ENCODE measurements around the gene INPP5D.

Gene INPP5D

DNA sequence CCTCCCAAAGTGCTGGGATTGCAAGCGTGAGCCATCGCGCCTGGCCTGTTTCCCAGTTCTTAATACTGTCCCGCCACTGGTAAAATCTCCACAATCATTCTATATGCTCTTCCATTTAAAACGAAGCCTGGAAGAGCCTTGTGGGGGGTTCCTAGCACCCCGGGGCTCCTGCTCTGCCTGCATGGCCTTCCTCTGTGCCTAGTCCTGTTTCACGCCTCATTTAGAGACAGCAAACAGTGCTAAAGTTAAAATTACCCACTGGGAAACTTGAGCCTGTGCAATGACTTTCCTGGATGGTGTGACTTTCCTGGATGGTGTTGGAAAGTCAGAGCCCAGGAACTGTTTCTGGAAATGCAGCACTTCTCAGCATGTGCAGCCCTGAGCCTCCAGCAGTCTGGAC is 55.0 kb downstream of the INPP5D start:
- peaks cover 29% of the 10 kb centered on the region for H4K20me1 ChIP-seq (ENCODE audit: insufficient read depth, low read length)

DNA sequence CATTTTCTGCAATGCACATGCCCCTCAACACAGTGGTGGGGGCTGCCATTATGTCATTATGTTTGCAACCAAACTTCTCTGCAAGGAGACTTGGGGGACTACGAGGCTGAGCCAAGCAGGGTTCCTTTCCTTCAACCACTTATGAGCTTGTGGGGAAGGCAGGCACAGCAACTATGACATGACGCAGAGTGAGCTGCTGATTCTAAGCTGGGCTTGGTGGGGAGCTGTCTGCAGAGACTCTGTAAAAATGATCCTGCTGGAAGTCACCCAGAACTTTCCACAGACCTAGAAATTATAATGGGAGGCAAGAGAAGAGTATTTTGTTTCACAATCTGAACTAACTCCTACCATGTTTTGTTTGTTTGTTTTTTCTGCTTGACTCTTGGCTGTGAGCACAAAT is 55.6 kb downstream of the INPP5D start:
- H3K27ac ChIP-seq (ENCODE audit: low read length) = no peak overlapping the region
- no peak overlapping the region for H3K9ac ChIP-seq (ENCODE audit: low read length)
- H3K4me3 ChIP-seq (ENCODE audit: low read length) = no peak overlapping the region
- H2AFZ ChIP-seq (ENCODE audit: low read depth, low read length) = no peak overlapping the region
- H3K4me2 ChIP-seq (ENCODE audit: low read length) = no peak overlapping the region
- no peak for TF ChIP-seq EZH2phosphoT487 (IDR thresholded peaks at IDR 0.05; ENCODE audit: low read depth)
- TF ChIP-seq, protein P1, sequence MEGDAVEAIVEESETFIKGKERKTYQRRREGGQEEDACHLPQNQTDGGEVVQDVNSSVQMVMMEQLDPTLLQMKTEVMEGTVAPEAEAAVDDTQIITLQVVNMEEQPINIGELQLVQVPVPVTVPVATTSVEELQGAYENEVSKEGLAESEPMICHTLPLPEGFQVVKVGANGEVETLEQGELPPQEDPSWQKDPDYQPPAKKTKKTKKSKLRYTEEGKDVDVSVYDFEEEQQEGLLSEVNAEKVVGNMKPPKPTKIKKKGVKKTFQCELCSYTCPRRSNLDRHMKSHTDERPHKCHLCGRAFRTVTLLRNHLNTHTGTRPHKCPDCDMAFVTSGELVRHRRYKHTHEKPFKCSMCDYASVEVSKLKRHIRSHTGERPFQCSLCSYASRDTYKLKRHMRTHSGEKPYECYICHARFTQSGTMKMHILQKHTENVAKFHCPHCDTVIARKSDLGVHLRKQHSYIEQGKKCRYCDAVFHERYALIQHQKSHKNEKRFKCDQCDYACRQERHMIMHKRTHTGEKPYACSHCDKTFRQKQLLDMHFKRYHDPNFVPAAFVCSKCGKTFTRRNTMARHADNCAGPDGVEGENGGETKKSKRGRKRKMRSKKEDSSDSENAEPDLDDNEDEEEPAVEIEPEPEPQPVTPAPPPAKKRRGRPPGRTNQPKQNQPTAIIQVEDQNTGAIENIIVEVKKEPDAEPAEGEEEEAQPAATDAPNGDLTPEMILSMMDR (IDR thresholded peaks at IDR 0.05; ENCODE audit: low read depth, low read length) = no peak
- H3K27me3 ChIP-seq (ENCODE audit: low read depth, low read length) = no peaks in the 10 kb centered on the region
- H3K79me2 ChIP-seq (ENCODE audit: low read length) = peaks cover 96% of the 10 kb centered on the region
- peaks cover 35% of the 10 kb centered on the region for H3K36me3 ChIP-seq (replicated peaks; ENCODE audit: low read depth, low read length)
- H3K4me1 ChIP-seq (ENCODE audit: low read length) = no peaks in the 10 kb centered on the region
- H4K20me1 ChIP-seq (ENCODE audit: insufficient read depth, low read length) = peaks cover 29% of the 10 kb centered on the region
- H3K9me3 ChIP-seq (ENCODE audit: insufficient read depth, low read length) = no peaks in the 10 kb centered on the region

More for the DNA sequence above, 55.0 kb downstream of the INPP5D start:
- Histone ChIP-seq H3K79me2 (ENCODE audit: low read length) (peaks cover 97% of the 10 kb centered on the region), H3K4me1 (ENCODE audit: low read length) (no peaks in the 10 kb centered on the region), H3K9ac (ENCODE audit: low read length) (no peak overlapping the region), H3K27me3 (ENCODE audit: low read depth, low read length) (no peaks in the 10 kb centered on the region), H3K4me3 (ENCODE audit: low read length) (no peak overlapping the region), H3K27ac (ENCODE audit: low read length) (no peak overlapping the region), H2AFZ (ENCODE audit: low read depth, low read length) (no peak overlapping the region), H3K4me2 (ENCODE audit: low read length) (no peak overlapping the region), H3K9me3 (ENCODE audit: insufficient read depth, low read length) (no peaks in the 10 kb centered on the region), H3K36me3 (replicated peaks; ENCODE audit: low read depth, low read length) (peaks cover 32% of the 10 kb centered on the region)
- TF ChIP-seq, protein P1 (IDR thresholded peaks at IDR 0.05; ENCODE audit: low read depth, low read length) = no peak

DNA sequence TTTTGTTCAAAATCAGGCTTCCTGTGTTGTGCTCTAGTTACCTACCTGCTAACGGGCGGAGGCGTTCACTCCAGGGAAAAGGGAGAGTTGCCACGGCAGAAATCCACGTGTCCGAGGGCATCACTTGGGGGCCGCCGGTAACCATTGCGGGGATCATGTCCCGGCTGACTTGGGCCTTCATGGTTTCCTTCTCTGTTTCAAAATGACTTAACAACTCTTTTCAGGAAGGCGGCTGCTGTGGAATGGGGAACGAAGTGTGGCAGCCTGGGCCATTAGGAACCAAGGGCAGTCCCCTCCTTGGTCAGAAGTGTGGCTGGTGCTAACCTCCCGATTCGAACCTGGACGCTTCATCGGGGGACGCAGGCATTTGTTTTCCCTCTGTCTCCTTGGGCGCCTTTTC is 56.8 kb downstream of the INPP5D start:
- Histone ChIP-seq H3K79me2 (ENCODE audit: low read length) (peaks cover 87% of the 10 kb centered on the region), H3K4me1 (ENCODE audit: low read length) (no peaks in the 10 kb centered on the region), H4K20me1 (ENCODE audit: insufficient read depth, low read length) (peaks cover 25% of the 10 kb centered on the region), H3K4me2 (ENCODE audit: low read length) (no peak overlapping the region), H3K9me3 (ENCODE audit: insufficient read depth, low read length) (no peaks in the 10 kb centered on the region), H2AFZ (ENCODE audit: low read depth, low read length) (no peak overlapping the region), H3K9ac (ENCODE audit: low read length) (no peak overlapping the region), H3K27ac (ENCODE audit: low read length) (no peak overlapping the region), H3K36me3 (replicated peaks; ENCODE audit: low read depth, low read length) (peaks cover 35% of the 10 kb centered on the region), H3K27me3 (ENCODE audit: low read depth, low read length) (no peaks in the 10 kb centered on the region), H3K4me3 (ENCODE audit: low read length) (no peak overlapping the region)
- TF ChIP-seq EZH2phosphoT487 (IDR thresholded peaks at IDR 0.05; ENCODE audit: low read depth) = no peak
- TF ChIP-seq, protein P1 (IDR thresholded peaks at IDR 0.05; ENCODE audit: low read depth, low read length) = no peak

DNA sequence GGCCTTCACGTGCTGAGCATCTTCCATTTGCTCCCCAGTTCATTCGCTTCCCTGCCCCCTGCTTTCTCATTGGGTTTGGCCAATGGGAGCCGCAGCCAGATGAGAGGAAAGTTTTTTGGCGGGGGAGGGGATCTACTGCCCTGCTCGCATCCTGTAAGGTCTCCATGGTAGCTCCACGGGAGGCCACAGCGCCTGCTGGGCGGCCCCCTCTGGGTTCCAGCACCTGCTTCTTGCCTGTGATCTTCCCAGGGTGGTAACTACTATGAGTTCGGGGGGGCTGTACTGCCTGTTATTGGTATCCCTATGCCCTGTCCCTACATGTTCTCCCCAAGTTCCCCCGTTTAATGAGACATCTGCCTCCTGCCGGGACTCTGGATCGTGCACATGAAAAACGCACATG is 57.2 kb downstream of the INPP5D start:
- peaks cover 87% of the 10 kb centered on the region for H3K79me2 ChIP-seq (ENCODE audit: low read length)
- no peak overlapping the region for H3K4me2 ChIP-seq (ENCODE audit: low read length)
- no peaks in the 10 kb centered on the region for H3K27me3 ChIP-seq (ENCODE audit: low read depth, low read length)
- H4K20me1 ChIP-seq (ENCODE audit: insufficient read depth, low read length) = peaks cover 22% of the 10 kb centered on the region
- H3K4me1 ChIP-seq (ENCODE audit: low read length) = no peaks in the 10 kb centered on the region
- TF ChIP-seq, protein P1 (IDR thresholded peaks at IDR 0.05; ENCODE audit: low read depth, low read length) = no peak
- no peak for TF ChIP-seq EZH2phosphoT487 (IDR thresholded peaks at IDR 0.05; ENCODE audit: low read depth)
- H3K4me3 ChIP-seq (ENCODE audit: low read length) = no peak overlapping the region
- no peak overlapping the region for H3K27ac ChIP-seq (ENCODE audit: low read length)
- no peaks in the 10 kb centered on the region for H3K9me3 ChIP-seq (ENCODE audit: insufficient read depth, low read length)
- no peak overlapping the region for H3K9ac ChIP-seq (ENCODE audit: low read length)
- no peak overlapping the region for H2AFZ ChIP-seq (ENCODE audit: low read depth, low read length)
- peaks cover 39% of the 10 kb centered on the region for H3K36me3 ChIP-seq (replicated peaks; ENCODE audit: low read depth, low read length)

Data from OCI-LY3 (cell line).